Activated CD4-positive, alpha-beta T cell treated with anti-CD3 and anti-CD28 coated beads, Interleukin-10, Interleukin-2, amounts not matched to agents 100 ng/mL and 50 ng/mL, durations not matched to agents 16 hours and 8 hours (primary cell): ENCODE results near the gene TMCC3.
"Not testable (repeated sequence)": the region's sequence is repeated elsewhere in the genome, so short reads cannot be mapped to it uniquely, and the experiment has no call there.

Experiments used
- DNase-seq: peaks from one replicate; pipeline ENCODE4 v3.0.0-alpha.2; 2020

The TMCC3 gene

DNA sequence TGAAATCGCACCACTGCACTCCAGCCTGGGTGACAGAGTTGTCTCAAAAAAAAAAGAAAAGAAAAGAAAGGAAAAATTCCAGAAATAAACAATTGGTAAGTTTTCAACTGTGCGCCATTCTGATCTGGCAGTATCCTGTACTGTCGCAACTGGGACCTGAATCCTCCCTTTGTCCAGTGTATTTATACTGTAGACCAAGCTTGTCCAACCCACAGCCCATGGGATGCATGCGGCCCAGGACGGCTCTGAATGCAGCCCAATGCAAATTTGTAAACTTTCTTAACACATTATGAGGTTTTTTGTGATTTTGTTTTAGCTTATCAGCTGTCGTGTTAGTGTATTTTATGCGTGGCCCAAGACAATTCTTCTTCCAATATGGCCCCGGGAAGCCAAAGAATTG lies 84.7 kb downstream of the TMCC3 start:
- no peak for DNase-seq

DNA sequence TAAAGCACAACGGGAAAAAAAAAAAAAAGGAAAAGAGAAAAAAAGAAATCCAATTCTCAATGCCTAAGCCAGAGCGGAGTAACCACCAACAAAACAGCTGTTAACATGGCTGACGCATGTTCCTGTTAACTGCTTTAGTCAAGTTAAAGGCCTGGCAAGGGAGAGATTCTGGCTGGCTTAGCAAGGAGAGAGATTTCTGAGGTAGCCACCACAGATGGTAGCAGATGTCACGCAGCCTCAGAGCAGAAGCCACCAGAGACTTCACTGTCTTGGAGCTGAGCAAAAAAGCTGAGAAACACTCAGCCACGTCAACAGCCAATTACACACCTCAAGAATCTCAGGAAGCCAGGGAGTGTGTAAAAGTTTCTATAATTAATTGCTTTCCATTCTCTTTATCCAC lies 87.1 kb downstream of the TMCC3 start:
- no peak for DNase-seq

DNA sequence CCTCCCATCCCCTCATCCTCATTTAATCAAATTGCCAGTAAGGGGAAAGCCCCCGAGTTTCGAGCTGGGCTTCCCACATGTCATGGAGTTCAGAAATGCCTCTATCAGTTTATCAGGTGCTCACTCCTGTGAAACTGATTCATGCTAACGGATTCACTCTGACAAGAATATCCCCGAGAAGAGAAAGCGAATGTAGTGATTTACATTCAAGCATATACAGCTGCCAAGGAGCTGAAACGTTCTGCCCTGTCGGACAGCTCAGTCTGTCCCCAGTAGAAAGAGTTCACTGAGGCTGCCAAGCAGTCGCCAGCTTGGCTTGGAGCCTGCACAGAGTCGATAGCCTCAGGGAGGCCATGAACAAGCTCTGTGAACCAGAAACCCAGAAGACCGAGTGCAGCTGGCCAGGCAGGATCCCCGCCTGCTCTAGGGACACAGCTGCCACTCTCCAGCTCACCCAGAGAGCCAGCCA lies 88.4 kb downstream of the TMCC3 start:
- DNase-seq: peak; percentile 22

DNA sequence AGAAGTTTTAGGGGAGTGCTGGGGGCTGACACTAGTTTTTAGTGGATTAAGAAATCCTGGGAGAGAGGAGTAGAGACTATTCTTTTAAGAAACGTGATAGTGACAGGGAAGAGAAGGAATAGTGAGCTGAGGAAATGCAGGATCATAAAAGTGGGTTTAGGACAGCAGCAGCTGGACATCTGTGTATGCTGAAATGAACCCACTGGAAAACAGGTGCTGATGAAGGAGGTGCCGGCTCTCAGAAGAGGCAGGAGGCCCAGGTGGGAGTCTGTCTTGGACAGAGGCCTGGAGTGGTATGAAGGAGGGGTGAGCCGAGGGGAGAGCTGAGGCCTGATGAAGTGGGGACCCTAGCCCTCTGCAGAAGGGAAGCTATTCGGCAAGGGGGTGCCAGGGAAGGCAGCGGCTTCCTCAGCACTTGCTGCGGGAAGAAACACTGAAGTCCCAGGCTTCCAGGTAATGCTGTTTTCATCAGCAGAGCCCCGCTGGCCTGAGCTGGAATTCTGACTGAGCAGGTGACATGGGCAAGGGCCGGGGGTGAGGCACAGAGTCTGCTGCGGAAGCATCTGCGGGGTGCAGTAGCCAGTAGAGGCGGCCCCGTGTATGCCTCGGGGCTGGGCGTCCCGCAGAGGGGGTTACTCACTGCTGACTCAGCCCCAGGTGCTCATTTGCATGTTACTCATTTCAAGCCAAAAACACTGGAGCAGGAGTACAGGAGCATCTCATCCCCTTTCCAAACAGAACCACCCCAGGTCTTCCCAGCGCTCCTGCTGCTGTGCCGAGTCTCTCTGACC lies 89.7 kb downstream of the TMCC3 start:
- peak; percentile 18 for DNase-seq

DNA sequence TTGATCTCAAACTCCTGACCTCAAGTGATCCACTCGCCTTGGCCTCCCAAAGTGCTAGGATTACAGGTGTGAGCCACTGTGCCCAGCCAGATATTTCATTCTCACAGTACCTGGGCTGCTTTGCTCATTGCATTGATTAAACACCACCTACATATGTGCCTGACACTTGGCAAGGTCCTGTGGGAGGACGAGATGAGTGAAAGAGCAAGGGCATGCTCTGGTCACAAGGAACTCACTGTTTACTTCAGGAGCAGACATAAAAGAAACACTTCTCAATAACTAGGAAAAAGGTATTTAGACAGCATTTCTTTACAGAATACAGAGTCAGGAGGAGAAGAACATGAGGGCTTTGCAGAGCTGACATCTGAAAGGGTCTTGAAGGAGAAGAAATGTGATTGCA lies 91.7 kb downstream of the TMCC3 start:
- DNase-seq: no peak

DNA sequence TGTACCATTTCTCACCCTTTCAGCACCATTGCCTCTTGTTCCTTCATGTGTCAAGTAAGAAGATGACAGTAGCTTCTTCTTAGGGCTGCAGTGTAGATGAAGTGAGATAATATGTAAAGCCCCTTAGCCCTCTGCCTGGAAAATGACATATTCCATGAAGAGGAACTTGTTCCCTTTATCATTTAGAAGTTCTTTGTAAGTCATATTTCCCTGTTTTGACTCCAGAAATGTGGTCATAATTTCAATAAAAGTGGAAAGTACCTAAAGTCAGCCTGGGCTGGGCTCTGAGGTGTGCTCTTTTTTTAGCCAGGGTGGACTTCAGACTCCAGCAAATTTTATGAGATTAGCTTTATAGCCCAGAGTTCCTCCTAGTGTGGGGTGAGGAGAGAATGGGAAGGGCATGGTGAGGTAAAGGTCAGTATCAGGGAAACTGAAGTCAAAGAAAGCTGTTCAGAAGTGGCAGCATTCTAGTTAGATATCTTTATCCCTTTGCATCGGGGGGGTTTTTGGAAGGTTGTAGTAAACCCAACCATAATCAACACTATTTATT lies 92.5 kb downstream of the TMCC3 start:
- no peak for DNase-seq

DNA sequence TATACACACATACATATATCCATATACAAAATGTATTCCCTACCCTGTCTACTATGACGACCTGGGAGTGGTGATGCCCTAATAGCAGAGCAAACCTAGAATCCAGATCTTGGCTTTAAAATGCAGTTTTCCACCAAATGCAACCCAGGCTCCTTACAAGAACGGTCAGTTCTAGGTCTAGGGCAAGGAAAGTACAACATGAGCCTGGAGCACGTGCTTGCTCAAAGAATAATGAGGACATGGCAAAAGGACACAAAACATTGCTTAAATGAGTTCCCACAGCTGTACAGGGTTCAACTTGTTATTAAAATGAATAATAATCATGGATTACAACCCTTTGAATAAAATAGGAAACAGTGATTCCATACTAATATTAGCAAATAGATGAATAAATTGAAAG lies 94.7 kb downstream of the TMCC3 start:
- DNase-seq: no peak

DNA sequence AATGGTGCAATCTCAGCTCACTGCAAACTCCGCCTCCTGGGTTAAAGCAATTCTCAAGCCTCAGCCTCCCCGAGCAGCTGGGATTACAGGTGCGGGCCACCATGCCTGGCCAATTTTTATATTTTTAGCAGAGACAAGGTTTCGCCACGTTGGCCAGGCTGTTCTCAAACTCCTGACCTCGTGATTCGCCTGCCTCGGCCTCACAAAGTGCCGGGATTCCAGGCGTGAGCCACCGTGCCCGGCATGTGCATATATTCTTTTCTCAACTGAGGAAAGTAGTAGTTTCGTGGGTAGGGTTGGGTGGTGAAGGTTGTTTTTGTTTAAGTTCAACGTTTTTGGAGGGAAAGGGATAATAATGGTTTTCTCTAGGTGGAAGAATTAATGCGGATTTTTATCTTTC lies 96.5 kb downstream of the TMCC3 start:
- DNase-seq: no peak

DNA sequence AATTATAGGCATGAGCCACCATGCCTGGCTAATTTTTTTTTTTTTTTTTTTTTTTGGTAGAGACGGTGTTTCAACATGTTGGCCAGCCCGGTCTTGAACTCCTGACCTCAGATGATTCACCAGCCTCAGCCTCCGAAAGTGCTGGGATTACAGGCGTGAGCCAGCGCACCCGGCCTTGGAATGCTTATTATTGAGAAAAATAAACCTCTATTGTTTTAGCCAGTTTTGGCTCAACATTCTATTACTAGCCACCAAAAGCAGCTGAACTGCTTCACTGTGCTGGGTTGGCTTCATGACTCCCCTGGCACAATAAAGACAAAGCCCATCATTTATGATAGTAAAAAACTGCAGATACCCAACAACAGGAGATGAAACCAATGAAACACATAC lies 97.2 kb downstream of the TMCC3 start:
- no peak for DNase-seq

DNA sequence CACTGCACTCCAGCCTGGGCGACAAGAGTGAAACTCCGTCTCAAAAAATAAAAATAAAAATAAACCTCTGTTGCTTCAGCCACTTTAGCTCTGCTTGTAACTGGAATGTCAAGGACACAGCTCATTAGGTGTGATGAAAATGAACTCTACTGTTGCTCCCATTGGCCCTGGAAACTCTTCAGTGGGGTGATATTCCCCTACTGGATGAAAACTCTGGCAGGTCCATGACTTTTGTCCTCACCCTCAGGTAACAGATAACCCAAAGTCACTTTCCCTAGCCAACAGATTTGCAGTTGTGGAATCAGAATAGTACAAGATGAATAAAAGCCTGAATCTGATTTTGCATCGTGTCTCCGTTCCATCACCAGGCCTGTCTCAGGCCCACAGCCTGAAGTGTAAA lies 98.5 kb downstream of the TMCC3 start:
- no peak for DNase-seq

DNA sequence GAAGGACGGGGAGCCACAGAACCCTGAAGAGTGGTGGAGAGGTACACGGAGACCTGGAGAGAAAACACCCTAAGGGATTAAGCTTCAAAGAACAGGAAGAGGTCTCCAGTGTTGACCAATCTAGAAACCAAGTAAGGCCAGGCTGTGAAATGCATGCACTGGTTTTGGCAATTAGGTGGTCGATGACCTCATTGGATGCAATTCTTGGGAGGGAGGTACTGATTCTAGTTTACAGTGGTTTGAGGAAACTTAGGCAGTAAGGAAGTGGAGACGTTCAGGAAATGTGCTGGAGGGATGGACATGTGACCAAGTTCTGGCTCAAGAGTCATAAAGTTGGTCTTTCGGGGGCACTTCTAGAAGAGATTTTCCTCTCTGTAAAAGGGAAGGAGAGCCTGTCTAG lies 99.4 kb downstream of the TMCC3 start:
- DNase-seq: no peak

DNA sequence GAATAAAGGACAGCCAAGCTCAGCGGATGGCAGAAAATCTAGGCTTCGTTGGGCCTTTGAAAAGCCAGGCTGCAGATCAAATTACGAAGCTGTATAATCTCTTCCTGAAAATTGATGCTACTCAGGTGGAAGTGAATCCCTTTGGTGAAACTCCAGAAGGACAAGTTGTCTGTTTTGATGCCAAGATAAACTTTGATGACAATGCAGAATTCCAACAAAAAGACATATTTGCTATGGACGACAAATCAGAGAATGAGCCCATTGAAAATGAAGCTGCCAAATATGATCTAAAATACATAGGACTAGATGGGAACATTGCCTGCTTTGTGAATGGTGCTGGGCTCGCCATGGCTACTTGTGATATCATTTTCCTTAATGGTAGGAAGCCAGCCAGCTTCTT lies 101.5 kb downstream of the TMCC3 start:
- DNase-seq: not testable (repeated sequence)

DNA sequence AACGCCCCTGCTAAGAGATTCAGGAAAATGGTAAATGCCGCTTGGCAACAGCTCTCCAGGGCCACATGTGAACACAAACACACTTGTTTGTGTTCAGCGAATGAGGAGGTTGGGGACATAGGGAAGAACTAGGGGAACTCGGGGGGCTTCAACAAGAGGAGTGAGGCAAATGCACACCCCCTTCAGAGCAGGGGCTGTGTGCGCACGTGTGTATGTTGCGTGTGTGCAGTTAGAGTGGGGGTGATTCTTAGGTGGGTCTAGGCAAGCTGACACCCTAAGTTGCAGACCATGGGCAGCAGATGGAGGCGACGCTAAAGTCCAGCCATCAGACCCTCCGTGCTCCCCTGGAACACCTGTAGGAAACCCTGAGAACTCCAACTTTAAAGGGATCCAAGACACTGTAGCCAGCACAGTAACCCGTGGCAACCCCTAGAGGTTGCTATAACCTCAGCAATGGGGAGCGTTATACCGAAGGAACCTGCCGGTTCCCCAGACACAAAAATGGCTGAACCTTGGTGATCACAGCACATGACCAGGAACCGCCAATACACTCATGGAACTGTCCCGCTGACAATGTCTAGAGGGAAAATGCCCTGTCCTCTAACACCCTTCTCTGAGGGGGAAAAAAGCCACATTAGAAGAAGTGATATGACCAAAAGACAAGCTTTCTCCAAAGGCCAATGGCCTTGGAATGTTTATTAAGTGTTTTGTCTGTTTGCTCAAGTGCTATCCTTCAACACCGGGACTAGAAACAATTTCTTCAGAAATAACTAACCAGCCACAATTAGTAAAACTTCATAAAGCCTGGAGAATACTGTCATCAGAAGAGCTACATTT lies 104.2 kb downstream of the TMCC3 start:
- DNase-seq: peak; percentile 23

DNA sequence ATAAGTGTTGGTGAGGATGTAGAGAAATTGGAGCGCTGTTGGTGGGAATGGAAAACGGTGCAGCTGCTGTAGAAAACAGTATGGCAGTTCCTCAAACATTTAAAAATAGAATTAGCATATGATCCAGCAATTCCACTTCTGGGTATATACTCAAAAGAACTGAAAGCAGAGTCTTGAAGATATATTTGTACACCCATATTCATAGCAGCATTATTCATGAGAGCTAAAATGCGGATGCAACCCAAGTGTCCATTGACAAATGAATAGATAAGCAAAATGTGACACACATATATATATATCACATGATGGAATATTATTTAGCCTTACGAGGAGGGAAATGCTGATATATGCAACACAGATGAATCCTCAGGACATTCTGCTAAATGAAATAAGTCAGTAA lies 106.0 kb downstream of the TMCC3 start:
- no peak for DNase-seq

DNA sequence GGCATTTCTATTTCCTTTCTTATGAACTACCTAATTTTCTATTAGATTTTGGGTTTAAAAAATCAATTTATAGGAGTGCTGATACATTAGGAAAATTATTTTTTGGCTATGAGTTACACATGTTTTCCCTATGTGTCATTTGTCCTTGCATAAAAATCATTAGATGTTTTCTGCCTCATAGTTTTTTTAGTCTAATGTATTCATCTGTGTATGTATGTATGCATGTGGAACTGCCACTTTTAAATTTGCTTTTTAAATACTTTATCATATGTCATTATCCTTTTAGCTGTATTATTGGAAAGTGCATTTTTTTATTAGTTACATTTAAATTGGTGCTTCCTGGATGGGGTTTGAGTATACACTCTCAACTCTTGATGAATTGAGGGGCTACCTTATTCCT lies 112.0 kb downstream of the TMCC3 start:
- DNase-seq: no peak

DNA sequence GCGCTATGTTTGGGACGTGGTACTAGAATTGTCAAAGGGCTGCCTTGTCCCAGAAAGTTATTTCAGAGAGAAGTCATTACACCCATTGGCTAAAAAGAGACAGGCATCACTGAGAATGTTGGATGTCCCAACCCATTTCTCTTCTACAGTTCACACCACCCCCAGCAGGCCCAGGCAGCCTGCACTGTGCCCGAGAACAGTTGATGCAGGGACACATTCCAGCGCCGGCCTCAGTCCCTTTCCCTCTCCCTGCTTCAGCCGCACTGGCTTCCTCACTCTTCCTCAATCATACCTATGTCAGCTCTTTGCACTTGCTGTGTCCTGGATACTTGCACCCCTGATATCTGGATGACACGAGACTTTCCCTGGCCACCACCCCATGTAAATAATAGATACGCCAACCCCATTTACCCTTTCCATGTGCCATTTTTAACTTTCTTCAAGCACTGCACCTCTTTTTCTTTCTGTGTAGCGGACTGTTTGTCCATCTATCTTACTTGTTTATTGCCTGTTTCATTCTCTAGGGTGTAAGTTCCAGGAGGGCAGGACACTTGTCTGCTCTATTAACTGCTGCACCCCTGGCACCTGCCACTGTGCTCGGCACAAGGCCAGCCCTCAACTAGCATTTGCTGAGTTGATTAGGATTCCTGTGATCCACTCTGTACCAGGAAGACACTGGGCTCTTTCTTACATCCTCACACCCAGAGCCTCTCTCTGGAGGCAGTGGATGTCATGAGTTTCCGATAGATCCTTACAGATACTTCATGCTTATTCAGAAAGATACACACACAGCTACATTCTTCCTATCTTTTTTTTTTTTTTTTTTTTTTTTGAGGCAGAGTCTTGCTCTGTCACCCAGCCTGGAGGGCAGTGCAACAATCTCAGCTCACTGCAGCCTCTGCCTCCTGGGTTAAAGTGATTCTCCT lies 114.1 kb downstream of the TMCC3 start:
- DNase-seq: no peak

DNA sequence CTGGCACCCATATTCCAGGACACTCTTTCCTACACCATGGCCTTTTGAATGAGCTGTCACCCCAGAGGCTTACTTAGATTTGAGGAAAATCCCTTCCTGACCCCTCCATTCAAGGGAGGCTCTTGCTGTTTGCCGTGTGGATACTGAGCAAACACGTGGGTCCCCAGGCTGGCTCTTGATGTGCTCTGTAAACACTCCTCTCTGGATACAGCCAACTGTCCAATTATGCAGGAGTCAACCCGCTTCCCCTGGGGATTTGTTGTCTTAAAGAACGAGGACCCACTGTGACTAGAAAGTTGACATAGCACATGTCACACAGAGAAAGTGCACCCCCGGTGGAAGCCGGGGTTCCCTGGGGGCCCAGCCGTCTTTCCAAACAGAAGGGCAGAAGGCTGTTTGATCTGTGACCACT lies 114.8 kb downstream of the TMCC3 start:
- DNase-seq: no peak

DNA sequence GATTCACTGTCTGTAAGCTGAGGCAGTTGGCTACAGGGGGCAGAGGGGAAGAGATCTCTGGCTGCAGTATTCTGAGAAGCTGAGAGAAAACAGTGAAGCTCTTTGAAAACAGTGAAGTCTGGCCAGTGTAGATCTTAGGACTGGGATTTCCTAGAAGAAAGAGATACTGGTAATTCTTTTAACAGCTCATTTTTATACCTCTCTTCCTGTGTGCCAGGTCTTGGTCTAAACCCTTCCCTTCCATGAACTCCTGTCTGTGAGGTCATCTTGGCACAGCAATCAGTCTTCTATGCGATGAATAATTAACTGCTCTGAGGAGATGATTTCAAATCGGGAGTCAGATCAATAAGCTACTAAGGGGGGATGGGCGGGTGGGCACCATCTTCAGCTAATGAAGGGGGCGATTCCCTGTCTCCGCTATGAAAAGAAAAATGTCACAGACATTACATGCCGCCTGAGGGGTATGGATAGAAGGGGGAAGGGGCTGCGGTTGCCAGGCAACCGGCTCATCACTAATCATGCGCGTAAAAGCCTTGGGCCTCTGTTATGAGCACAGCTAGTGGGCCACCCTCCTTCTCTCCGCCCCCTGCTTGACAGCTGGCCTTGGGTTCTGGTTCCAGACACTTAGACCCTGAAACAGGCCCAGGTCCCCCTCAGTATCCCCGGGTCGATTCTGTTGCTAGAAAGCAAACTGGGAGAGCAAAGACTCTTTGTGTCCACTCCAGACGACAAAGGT lies 115.4 kb downstream of the TMCC3 start:
- no peak for DNase-seq

DNA sequence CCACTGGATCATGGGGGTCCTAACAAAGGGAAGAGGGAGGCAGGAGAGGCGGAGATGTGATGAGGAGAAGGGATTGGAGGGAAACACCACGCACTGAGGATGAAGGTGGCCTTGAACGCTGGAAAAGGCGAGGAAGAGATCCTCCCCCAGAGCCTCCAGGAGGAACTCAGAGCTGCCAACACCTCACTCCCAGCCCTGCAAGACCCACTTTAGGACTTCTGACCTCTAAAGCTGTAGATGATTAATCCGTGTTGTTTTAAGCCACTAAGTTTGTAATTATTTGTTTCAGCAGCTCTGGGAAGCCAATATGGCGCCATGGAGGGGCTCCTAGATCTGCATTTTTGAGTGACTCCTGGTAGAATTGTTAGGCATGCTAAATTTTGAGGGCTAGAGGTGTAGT lies 116.1 kb downstream of the TMCC3 start:
- DNase-seq: no peak

DNA sequence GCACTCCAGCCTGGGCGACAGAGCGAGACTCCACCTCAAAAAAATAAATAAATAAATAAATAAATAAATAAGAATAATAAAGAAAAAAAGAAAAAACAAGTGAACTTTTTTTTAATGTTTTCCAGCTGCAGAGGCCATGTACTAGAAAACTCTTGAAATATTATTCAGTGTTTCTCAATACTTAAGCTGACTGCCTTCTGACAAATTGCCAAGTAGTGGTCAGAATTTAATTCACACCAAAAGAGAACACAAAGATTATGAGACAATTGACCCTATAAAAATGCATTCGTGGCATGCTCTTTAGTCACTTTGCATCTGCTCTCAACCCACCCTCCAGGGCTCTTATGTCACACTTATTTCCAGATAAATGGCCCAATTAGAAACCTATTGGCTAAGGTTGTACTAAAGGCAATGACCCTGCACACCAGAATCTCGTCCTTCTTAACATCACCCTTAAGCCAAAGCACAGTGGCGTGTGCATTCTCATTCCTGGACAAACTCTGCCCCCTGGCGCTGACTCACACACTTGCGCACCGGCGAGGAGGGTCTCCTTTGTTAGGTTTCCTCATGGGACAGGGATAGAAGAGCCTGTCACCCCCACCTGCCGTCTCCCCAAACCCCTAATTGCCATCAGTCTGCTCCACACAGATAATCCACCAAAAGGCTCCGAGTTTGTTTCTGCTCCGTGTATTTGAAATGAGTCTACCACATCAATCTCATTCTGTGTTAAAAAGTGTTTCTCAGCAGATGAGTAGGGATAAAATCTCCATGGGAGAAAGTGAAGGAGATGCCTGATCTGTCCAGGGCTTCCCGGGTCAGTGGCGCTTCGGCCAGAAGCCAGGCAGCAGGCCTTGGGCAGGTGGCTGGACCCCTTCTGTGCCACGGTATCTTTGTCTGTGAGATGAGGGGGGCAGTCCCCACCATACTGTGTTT lies 117.6 kb downstream of the TMCC3 start:
- peak; percentile 74 for DNase-seq

DNA sequence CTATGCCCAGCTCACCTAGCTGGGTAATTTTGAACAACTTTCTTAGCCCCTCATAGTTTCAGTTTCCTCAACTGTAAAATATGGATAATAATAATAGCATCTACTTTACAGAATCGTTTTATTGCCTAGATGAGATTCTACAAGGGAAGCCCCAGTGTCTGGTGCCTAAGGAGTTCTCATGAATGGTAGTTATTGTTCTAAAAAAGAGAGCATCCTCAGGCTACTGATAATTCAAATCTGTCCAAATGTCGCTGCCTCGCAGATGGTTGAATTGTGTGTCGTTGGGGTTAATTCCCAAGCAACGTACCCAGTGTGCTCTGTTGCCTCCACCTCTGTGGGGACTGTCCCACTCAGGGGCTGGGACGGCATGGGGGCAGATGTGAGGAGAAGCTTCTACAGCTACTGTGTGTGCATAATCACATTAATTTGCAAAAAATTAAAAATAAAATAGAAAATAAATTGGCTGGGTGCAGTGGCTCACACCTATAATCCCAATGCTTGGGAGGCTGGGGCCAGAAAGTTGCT lies 119.1 kb downstream of the TMCC3 start:
- no peak for DNase-seq
